ENCODE measurements around the gene GSX2.
"Not testable (repeated sequence)": the region's sequence is repeated elsewhere in the genome, so short reads cannot be mapped to it uniquely, and the experiment has no call there.

GSX2 gene

DNA sequence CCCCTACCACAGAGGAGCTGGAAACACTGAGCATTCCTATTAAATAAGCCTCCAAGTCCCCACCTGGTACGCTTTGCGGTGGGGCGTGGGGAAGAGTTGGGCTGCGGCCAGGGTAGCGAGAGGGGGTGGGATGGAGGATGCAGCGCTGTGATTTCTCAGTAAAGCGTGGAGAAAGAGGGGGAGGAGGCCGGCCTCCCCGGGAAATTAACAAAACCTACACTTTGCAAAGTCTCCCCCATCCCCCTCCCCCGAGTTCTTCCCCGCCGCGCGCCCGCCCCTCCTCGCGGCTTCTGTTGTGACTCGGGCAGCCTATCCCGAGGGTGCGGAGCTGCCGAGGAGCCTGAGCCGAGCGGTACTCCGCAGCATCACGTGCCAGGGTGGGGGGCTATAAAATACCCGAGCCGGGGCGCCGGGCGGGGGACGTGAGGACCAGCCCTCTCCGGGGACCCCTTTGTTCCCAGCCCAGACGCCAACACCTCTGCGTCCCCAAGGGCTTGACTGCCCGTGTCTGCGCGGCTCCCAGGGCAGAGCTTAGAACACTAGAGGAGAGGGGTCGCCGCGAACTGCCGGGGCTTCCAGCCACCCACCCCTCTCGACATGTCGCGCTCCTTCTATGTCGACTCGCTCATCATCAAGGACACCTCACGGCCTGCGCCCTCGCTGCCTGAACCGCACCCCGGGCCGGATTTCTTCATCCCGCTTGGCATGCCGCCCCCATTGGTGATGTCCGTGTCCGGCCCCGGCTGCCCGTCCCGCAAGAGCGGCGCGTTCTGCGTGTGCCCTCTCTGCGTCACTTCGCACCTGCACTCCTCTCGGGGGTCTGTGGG is at the start of gene GSX2:
Gene GSX2 (plus strand): TSS at position 416 of the 827 bp plus-strand sequence. CDS start 182 bp downstream, at position 598.
- peak in 9 of 51 donors; percentile 5 to 31 (median 13) for DNase-seq

DNA sequence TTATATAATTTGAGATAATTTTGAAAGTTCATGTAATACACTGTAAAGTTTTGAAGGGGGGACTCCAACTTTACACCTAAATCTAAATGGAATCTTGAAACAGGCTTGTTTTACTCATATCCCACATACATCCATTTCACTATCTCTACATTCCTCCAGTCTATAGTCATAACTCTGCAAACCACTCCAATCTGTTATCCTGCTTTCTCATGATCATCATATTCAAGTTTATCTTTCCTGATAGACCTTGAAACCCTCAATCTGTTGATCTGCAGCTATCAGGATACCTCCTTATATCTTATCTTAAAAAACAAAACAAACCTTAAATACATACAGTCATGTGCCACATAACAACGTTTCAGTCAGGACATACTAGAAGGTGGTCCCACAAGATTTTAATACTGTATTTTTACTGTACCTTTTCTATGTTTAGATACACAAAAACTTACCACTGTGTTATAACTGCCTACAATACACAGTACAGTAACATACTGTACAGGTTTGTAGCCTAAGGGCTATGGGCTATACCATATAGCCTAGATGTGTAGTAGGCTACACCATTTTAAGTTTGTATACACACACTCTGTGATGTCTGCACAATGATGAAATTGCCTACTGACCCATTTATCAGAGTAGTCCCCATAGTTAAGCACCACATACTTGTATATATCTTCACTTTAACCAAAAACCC is 49.6 kb upstream of the GSX2 start:
- no peak for DNase-seq

DNA sequence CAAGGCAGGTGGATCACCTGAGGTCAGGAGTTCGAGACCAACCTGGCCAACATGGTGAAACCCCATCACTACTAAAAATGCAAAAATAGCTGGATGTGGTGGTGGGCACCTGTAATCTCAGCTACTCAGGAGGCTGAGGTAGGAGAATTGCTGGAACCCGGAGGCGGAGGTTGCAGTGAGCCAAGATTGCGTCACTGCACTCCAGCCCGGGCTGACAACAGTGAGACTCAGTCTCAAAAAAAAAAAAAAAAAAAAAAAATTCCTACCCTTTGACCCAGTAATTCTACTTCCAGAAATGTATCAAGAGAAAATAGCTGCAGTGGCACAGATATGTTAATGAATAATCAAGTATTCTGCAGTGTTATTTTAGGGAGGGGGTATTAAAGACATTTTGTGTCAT is 46.6 kb upstream of the GSX2 start:
- not testable (repeated sequence) for DNase-seq

DNA sequence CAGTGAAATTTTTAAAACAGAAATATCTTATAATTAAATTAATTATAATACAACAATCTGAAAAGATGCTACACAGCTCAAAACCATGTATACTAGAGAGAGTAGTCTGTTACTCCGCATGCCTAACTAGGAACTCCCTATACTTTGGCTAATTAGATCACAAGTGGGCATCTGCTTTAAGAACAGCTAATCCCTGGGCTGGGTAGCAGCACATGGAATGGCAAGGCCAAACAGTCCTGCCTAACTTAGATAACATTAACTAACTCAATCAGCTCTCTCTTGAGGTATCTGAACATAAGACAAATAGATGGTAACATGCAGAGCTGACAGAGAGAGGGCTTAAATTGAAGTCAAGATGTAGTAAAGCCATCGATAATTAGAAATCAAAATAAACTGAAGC is 45.5 kb upstream of the GSX2 start:
- DNase-seq: no peak

DNA sequence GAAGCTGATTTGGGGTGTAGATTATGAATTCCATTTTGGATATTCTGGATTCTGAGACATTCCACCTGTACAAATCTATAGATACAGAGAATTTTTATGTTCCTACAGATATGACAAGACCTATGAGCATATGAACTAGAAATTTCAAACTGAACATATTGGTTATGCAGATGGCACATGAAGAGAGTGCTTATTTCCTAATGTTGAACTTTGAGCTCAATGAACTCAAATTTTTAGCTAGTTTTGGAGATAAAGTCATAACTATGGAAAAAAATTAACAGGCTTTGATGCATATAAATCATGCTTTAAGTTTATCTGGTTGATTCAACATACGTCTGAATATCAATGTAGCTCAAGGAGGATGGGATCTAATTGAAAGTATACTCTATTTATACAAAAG is 44.5 kb upstream of the GSX2 start:
- no peak for DNase-seq

DNA sequence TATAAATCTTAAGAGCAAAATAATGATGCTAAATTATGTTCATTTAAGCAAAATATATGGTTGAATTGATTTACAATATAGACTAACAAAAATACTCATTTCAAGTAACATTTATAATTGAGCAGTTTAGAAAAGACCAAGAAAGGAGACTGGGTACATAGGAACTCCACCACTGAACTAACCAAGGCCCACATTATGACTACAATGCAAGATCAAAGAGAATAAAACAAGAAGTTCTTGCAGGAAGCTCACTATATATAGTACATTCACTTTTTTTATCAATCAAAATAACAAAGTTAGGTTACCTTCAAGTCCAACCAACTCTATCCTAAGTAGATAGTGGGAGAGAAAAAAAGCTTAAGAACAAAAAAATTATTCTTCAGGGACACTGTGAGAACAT is 43.6 kb upstream of the GSX2 start:
- DNase-seq: no peak

DNA sequence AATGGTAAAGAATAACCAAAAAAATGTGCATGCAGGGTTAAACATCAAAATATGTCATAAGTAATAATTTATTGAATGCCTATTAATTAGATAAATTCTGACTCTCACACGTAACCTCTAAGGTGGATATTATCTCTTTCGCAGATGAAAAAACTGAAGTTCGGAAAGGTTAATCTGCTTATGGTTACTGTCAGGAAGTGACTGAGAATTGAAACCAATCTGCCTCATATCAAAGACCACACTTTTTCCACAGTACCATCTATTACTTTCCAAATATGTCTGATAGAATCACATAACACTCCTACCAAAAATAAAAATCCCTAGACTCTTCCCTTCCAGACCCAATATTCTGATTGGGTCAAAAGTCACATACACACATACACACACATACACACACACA is 41.8 kb upstream of the GSX2 start:
- DNase-seq: no peak

DNA sequence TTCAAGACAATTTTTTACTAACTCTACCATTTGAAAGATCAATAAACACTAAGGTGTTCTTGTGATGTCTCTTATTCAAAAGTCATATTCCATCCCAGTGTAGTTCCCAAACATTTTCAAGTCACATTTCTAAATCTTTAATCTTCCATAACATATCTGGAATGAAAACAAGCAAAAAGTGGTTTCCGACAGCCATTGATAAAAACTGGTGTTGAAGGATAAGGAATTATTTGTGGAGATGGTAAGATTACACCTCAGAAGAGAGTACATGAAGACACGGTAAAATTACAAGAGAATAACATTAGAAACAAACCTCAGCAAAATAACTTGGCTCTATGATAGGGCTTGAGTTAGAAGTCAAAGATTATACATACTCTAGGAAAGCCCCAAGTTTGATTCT is 39.8 kb upstream of the GSX2 start:
- no peak for DNase-seq

DNA sequence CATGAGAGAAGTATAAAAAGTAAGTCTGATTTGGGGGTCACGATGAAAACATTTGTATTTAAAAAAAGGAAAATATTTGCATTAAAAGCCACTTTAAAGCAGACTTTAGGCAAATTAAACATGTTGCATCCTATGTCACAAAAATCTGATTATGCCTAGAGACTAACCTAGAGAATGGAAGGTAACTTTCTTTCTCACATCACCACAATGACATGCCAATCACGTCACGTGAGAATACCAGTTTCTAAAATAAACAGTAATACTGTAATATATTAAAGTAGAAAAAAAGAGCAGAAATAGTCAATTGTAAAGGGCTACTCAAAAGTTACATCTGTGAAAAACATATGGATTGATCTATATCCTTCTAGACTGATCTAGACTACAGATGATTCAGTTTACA is 38.9 kb upstream of the GSX2 start:
- DNase-seq: no peak

DNA sequence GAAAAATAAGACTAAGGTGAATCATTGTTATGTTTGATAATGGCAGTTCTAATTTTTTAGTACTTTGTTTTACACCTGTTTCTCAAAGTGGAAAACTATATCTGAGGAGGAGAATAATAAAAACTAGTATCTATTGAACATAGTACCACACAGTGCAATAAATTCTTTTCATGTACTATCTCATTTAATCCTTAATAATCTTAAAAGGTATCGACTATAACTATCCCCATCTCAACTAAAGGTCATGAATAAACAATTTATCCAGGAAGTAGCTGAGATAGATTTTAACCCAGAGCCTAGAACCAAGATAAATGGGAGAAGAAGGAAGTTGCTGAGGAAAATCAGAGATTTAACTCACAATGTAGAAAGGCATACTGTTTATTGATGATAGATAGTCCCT is 38.1 kb upstream of the GSX2 start:
- no peak for DNase-seq

DNA sequence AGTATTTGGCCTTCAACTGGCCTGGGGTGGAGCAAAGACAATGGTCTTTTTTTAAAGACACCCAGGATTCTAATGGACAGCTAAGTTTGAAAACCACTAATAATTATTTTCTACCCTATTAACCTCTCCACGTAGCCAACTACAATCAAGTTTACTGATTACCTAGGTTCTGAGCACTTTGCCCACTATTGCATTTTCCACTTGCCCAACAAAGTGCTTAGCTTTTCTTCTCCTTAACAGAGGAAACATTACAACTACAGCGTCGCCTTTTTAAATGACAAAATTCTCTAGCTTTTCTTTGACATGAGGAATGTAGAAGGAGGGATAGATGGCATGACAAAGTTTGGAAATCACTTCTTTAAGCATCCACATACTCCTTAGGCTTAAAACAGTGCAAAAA is 37.6 kb upstream of the GSX2 start:
- no peak for DNase-seq

DNA sequence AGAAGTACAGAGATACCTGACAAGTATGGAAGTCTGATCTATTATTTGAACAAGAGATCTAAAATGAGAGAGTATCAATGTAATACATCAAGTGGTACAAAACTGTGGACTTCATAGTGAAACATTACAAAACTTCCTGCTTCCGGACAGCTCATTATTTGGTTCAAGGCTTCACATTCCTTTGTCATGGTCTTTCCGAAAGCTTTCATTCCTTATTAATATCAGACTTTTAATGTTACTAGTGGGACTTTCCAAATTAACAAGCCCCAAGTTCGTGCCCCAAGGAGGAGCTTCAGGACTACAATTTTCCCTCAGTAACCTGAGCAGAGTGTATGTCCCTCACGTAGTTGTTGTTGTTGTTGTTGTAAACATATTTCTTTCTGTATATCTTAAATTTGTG is 36.7 kb upstream of the GSX2 start:
- DNase-seq: no peak

DNA sequence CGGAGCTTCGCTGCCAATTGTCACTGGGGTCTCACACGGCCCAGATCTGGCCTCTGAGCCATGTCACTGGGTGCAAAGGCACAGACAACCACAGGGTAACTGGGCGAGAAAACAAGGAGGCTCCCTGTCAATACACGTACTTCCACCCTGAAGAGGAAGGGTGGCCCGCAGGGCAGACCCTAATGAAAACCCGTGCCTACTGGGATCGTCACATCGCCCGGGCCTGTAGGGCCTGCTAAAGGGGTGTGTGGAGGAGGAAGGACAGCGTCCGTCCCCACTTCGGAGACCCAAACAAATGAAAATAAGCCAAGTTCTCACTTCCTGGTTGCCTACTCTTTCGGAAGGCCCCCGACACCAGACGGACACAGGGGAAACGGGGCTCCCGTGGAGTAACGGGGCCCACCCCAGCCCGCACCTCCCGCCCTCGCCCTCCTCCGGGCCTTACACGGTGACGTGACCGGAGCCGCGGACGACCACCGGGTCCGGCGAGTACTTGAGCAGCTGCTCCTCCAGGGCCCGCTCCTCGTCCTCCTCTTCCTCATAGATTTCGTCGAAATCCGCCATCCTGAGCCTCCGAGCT is 36.1 kb upstream of the GSX2 start:
- peak in 32 of 51 donors; percentile 5 to 72 (median 36) for DNase-seq

DNA sequence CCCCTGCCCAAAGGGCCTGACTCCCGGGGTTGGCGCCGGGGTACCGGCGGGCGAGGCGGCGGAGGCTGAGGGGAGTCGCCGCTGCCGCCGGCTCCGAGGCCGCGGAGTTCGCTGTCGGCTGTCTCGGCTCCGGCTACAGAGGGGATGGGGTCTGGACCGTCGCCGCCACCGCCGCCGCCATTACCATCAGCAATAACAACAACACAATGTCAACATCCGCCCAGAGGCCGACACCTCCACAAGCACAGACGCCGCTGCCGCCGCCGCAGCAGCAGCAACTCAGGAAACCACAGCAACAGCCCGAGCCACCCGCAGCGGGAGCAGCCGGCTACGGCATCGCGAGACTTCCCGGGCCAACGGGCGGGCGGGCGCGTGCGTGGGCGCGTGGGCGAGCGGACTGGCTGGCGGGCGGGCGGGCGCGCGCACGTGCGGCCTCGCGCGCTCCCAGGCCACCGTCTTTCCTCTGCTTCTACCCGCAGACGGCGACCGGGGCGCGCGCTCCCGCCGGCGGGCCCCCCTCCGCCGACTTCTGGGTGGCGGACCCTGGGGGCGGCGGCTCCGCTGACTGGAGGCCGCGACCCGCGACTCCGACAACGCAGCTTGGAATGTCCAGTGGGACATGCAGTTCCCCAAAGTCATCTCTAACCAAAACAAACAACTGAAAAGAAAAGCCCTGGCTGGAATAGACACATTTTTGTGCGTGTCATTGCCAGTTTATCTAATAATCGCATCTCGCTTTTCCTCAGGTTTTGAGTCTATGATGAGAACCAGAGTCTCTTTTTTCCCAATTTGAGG is 35.4 kb upstream of the GSX2 start, which contains the start of gene CHIC2:
Gene CHIC2 (minus strand): TSS at position 289 of the 795 bp plus-strand sequence. CDS start 305 bp downstream, outside the sequence.
- DNase-seq: peak; percentile 18 to 94 (median 85)

DNA sequence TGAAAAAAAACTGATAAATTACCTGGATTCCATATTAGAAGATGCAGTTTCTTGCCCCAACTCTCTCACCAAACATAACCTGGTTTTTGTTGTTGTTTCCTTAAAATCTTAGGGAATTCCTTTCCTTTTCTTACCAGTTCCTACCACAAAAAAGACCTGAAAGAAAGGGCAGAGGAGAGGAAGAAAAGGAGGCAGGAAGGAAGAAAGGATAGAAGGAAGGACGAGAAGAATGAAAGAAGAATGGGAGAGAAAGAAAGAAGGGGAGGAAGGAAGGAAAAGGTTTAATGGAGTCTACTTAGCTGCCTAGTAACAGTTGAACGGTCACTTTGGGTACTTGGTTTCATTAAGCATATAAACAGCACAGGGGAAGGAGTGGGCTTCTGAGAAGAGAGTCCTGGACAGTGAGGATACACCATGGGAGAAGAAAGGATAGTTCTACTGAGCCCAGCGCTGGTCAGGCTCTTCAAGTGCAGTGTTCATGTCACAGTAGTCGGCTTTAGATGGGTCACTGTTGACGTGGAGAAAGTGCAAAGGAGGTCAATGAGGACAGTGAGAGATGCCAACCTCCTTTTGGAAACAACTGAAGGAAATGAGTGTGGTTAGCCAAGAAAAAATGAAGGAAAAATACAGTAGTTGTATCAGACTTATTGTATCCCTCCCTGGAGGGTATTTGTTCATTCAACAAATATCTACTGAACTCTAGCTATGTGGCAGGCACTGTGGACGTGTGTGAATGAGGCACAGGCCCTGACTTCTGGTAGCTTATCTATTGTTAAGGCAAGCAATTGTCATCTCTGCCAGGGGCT is 34.5 kb upstream of the GSX2 start:
- DNase-seq: no peak

DNA sequence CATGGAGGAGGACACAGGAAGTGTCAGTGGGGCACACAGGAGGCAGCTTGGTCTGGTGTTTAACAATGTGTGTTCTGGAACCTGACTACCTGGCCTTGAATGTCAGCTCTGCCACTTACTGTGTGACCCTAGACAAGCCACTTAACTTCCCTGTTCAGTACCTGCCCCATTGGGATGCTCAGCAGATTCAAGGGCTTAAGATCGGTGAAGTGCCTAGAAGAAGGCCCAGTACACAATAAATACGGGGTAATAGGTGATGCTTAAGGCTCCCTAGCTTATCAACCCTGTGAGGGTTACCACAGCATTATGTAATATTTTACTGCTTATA is 33.9 kb upstream of the GSX2 start:
- no peak for DNase-seq

DNA sequence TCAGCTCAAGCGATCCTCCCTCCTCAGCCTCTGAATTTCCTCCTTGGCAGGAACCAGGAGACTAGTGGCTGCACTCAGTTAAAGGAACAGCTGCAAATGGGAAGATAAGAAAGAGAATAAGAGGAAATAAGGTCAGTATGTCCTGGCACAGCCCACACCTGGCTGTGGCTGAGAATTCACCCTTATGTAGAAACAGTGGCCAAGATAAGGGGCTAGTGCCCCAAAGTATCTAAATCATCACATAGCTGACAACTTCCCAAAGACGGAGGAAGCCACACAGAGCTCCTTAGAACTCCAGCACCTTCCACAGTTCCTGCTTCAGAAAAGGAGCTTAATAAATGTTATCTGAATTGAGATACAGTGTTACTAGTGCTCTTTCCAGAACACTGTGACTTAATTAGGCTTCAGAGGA is 33.2 kb upstream of the GSX2 start:
- no peak for DNase-seq

DNA sequence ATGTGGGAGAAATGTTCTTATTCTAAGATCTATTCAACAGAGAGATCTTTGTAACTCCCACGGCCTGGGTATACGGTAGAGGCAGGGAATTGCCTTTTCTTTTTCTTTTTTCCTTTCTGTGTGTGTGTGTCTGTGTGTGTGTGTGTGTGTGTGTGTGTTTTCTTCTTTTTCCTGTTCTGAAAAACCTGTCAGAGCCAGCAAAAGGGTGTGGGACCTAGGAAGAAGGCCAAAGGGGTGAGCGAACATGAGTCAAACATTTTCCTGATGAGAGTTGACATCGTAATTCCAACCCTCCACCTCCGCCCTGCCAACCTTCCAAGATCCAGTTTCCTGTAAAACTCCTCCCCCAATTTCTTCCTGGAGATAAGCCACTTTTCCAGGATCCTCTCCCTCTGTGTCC is 32.8 kb upstream of the GSX2 start:
- peak in 1 of 51 donors; percentile 45 for DNase-seq

DNA sequence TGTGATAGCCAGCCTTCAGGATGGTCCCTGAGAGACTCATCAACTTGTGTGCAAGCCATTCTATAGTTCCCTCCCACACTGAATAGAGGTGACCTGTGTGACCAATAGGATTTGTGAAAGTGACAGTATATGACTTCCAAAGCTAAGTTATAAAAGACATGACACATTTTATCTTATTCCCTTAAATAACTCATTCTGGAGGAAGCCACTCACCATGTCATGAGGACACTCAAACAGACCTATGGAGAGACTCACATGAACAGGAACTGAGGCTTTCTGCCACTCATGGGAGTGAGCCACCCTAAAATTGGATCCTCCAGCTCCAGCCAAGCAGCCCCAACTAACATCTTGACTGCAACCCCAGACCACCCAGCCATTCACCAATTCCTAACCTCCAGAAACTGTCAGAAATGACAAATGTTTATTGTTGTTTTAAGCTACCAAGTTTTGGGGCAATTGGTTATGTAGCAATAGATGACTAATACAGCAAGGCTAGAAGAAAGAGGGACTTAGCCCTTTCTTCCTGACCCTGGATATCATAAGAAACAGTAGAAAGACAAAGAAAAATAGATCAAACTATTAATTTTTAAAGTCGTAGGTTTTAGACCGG is 26.6 kb upstream of the GSX2 start:
- no peak for DNase-seq

DNA sequence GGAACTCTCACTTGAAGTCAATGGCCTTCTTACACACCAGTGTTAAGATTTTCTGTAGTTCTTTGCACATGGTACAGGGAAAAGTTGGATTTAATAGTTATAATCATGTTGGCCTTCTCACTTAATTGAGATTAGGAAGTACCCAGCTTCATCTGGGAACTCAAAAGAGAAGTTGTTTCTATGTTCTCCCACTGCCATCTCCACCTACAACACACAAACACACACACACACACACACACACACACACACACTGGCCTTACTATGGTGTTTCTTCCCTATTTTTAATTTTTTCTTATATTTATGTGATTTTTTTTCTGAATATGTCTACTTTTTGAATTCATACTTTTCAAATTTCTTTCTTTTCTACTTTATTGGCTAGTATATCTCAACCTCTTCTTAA is 25.6 kb upstream of the GSX2 start:
- DNase-seq: no peak

DNA sequence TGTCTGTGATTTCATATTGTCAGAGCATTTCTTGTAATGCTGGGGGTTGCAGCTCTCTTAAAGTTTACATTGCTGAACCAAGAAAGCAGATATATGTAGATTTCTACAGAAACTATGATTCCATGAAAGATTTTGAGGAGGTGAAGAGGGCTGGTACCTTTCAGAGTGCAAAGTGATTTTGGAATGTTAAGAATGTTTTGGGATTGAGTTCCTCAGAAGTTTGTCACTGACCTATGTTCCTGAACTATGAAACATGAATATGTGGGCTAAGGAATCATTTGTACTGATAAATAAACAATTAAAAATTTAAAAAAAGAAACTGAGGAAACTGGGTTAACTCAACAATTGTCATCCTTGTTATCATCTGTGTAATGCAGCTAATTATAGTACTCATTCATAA is 23.3 kb upstream of the GSX2 start:
- DNase-seq: no peak

All from hypothalamus (tissue), 51 donors.